GM12864 (cell line): Measurements from ENCODE around the gene DNAAF8.

Experiments used
- DNase-seq: peaks from one replicate; pipeline ENCODE4 v3.0.0-alpha.2; 2011; ENCODE audit warnings: low read depth
- H3K4me3 ChIP-seq: 2 replicates; pipeline ENCODE4 v1.5.1; 2011; ENCODE audit warnings: mild to moderate bottlenecking, low read depth, low read length, control low read depth
- CTCF ChIP-seq: IDR thresholded peaks from 2 replicates; pipeline ENCODE4 v1.5.1; 2011; ENCODE audit warnings: low read depth, mild to moderate bottlenecking, moderate library complexity, low read length, control low read depth, inconsistent platforms; ENCODE audit errors: missing control alignments

The DNAAF8 gene

GRCh38 chr16:4767872-4768548 lies 33.7 kb downstream of the DNAAF8 start:
- peak overlapping the region; percentile 85 for H3K4me3 ChIP-seq
- DNase-seq = no peak
- no peak for TF ChIP-seq CTCF

- DNase-seq = peak; percentile 73
- TF ChIP-seq CTCF = no peak
- peak overlapping the region; percentile 85 for H3K4me3 ChIP-seq
These were observed 34.4 kb downstream of the DNAAF8 start for GRCh38 chr16:4768549-4769305.

- no peak for TF ChIP-seq CTCF
- DNase-seq = no peak
- no peak overlapping the region; the same call in 1 of the 2 replicates for H3K4me3 ChIP-seq
These were observed 34.9 kb downstream of the DNAAF8 start for GRCh38 chr16:4769306-4769638.

GRCh38 chr16:4771646-4772045 lies 37.3 kb downstream of the DNAAF8 start:
- no peak for TF ChIP-seq CTCF
- no peak overlapping the region for H3K4me3 ChIP-seq
- no peak for DNase-seq

- TF ChIP-seq CTCF = no peak
- DNase-seq = no peak
- H3K4me3 ChIP-seq = no peak overlapping the region
These were observed 38.0 kb downstream of the DNAAF8 start for GRCh38 chr16:4772351-4772750.

- no peak for DNase-seq
- no peak overlapping the region for H3K4me3 ChIP-seq
- TF ChIP-seq CTCF = no peak
These were observed 40.7 kb downstream of the DNAAF8 start for GRCh38 chr16:4775005-4775404.
